Measurements from ENCODE around the gene DNMBP. TPM values are rescaled to one million over a fixed set of nuclear protein-coding genes. Genes with fewer than 3 reads are reported as not detected.
A peak's percentile ranks its signal among the peaks of the same experiment; 100 is the strongest.

Gene DNMBP
- total RNA-seq, 4 donors from 2014 or later: 21.6 to 28.8 (median 24.6) TPM

DNA sequence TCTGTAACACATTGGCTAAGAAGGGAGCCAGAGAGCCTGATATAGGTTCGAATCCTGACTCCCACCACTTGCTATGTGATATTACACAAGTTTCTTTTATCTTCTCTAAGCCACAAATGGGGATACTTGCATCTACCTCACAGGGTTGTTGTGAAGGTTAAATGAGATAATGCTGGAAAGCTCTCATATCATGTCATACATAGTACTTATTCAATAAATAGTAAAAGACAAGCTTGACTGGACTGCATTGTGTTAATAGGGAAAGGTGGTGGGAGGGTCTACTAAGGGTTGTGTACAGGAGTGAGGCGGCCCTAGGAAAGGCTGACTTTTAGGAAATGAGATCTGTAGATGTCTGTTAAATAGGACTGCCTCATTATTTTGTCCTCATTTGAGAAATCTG lies 35.8 kb upstream of the DNMBP start:
- Histone ChIP-seq H3K4me3 (no peak overlapping the region), H3K27me3 (no peaks in the 10 kb centered on the region), H3K9me3 (no peaks in the 10 kb centered on the region), H3K36me3 (no peaks in the 10 kb centered on the region), H3K4me1 (peaks cover 0 to 27% (median 3%) of the 10 kb centered on the region in 4 donors), H3K27ac (no peak overlapping the region)
- no peak for DNase-seq (ENCODE audit: low spot score in 2 of 2)
- TF ChIP-seq, protein P1, sequence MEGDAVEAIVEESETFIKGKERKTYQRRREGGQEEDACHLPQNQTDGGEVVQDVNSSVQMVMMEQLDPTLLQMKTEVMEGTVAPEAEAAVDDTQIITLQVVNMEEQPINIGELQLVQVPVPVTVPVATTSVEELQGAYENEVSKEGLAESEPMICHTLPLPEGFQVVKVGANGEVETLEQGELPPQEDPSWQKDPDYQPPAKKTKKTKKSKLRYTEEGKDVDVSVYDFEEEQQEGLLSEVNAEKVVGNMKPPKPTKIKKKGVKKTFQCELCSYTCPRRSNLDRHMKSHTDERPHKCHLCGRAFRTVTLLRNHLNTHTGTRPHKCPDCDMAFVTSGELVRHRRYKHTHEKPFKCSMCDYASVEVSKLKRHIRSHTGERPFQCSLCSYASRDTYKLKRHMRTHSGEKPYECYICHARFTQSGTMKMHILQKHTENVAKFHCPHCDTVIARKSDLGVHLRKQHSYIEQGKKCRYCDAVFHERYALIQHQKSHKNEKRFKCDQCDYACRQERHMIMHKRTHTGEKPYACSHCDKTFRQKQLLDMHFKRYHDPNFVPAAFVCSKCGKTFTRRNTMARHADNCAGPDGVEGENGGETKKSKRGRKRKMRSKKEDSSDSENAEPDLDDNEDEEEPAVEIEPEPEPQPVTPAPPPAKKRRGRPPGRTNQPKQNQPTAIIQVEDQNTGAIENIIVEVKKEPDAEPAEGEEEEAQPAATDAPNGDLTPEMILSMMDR (IDR thresholded peaks at IDR 0.05): no peak
- no peak for TF ChIP-seq EP300 (IDR thresholded peaks at IDR 0.05)
- no peak for TF ChIP-seq POLR2A (IDR thresholded peaks at IDR 0.05)
- 59% methylated on average over 2 of the region's 2 CpGs for WGBS, 2 donors

DNA sequence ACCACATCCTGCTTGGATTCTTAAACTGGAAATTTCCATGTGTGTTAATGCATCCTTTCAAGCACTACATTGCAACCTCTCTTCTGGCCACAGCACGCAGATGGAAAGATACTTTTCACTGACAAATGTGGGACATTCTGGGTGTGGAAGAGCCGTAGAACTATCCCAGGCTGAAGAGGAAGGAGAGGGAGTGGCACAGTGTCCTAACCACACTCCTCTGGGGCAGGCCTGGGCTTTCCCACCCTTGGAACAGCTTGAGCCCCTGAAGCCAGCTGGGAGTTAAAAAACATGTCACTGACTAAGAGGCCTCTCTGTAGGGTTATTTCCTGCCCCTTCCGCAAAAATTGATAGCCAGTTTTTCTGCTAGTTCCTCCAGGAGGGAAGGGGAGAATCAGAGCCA lies 34.0 kb upstream of the DNMBP start:
- no peaks in the 10 kb centered on the region for H3K27me3 ChIP-seq
- peak overlapping the region in 2 of 4 donors; percentile 36 to 64 for H3K27ac ChIP-seq
- 18 to 20% methylated on average over 3 of the region's 3 CpGs for WGBS, 2 donors
- no peaks in the 10 kb centered on the region for H3K36me3 ChIP-seq
- no peaks in the 10 kb centered on the region for H3K9me3 ChIP-seq
- DNase-seq (ENCODE audit: low spot score in 2 of 2): peak; percentile 35 to 47
- peaks cover 0 to 27% (median 3%) of the 10 kb centered on the region in 4 donors for H3K4me1 ChIP-seq
- no peak for TF ChIP-seq EP300 (IDR thresholded peaks at IDR 0.05)
- TF ChIP-seq POLR2A (IDR thresholded peaks at IDR 0.05): no peak
- TF ChIP-seq, protein P1 (IDR thresholded peaks at IDR 0.05): no peak
- H3K4me3 ChIP-seq: no peak overlapping the region

DNA sequence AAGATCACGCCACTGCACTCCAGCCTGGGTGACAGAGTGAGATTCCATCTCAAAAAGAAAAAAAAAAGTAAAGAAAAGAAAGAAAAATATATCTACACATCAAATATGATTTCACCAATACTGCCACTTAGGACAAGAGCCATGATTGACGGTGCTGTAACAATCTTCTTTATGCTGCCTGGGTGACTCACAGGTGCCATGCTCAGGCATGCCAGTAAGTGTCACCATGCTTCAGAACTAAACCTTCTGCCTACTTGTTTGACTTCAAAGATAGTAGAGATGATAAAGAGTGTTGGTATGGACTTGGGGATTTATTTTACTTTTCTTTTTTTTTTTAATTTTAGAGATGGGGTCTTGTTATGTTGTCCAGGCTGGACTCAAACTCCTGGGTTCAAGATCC lies 33.6 kb upstream of the DNMBP start:
- DNase-seq (ENCODE audit: low spot score in 2 of 2): no peak
- Histone ChIP-seq H3K9me3 (no peaks in the 10 kb centered on the region), H3K36me3 (no peaks in the 10 kb centered on the region), H3K27ac (peak overlapping the region in 2 of 4 donors; percentile 36 to 64), H3K4me1 (peaks cover 0 to 27% (median 3%) of the 10 kb centered on the region in 4 donors), H3K27me3 (no peaks in the 10 kb centered on the region), H3K4me3 (no peak overlapping the region)
- TF ChIP-seq EP300 (IDR thresholded peaks at IDR 0.05): no peak
- TF ChIP-seq, protein P1 (IDR thresholded peaks at IDR 0.05): no peak
- no peak for TF ChIP-seq POLR2A (IDR thresholded peaks at IDR 0.05)
- WGBS, 2 donors: 82 to 86% methylated on average over 2 of the region's 2 CpGs

DNA sequence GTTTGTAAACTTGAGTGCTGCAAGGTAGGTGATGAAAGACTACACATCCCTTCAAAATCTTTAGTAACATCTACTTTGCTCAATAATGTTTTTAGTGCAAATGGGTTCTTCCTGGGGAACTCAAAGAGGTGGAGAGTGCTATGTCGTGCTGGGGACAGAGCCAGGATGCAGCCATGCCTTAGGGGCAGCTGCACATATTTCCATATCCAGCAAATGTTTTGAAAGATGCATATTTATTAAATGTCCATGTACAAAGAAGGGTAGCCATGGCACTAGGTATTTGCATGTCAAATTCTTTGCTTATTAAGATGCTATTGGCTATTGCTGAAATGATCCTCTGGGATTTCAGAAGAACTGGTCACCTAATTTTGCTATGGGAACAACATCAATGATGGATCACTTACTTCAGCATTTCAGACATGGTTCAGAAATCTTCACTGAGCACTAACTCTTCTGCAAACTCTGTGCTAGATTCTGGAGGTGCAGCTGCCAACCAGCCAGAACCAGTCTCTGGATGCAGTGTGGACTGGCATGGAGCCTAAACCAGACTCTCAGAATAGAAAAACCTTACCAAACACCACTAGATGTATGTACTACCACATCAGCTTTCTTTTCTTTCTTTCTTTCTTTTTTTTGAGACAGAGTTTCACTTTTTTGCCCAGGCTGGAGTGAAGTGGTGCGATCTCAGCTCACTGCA lies 31.7 kb upstream of the DNMBP start:
- Histone ChIP-seq H3K4me3 (no peak overlapping the region), H3K4me1 (peaks cover 0 to 27% (median 3%) of the 10 kb centered on the region in 4 donors), H3K36me3 (no peaks in the 10 kb centered on the region), H3K9me3 (no peaks in the 10 kb centered on the region), H3K27me3 (no peaks in the 10 kb centered on the region), H3K27ac (no peak overlapping the region)
- 67 to 76% methylated on average over 2 of the region's 2 CpGs for WGBS, 2 donors
- no peak for TF ChIP-seq POLR2A (IDR thresholded peaks at IDR 0.05)
- TF ChIP-seq, protein P1 (IDR thresholded peaks at IDR 0.05): no peak
- DNase-seq (ENCODE audit: low spot score in 2 of 2): no peak

DNA sequence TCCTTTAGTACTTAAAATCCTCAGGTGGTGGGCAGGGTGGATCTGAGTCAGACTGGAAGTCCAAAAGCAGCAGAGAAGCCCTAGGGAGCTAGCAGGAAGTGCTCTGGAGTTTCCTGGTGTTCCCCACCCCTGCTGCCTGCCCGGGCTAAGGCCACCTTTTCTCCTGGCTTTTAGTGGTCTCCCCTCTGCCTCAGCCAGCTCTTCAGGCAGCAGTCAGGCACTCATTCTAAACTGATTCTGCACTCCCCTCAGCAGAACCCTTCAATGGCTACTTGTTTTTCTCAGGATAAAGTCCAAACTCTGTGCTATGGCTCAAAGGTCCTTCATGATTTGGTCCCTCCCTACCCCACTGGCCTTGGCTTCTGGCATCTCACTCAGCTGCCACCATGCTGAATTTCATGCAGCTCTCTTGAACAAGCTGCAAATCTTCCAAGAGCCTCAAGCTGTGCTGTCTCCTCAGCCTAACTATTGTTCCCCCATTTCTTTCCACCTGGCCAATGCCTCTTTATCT lies 28.9 kb upstream of the DNMBP start:
- Histone ChIP-seq H3K4me1 (peaks cover 0 to 4% (median 2%) of the 10 kb centered on the region in 4 donors), H3K9me3 (no peaks in the 10 kb centered on the region), H3K27me3 (no peaks in the 10 kb centered on the region), H3K4me3 (no peak overlapping the region), H3K36me3 (no peaks in the 10 kb centered on the region), H3K27ac (peak overlapping the region in 1 of 4 donors; percentile 45)
- no peak for TF ChIP-seq POLR2A (IDR thresholded peaks at IDR 0.05)
- DNase-seq (ENCODE audit: low spot score in 2 of 2): no peak
- WGBS, 2 donors: 23% methylated on average over 1 of the region's 1 CpG

Data from tibial nerve (tissue), 4 donors.